HepG2 (cell line): Measurements from ENCODE around the gene GBP1. TPM values are rescaled to one million over a fixed set of nuclear protein-coding genes. Genes with fewer than 3 reads are reported as not detected.

Experiments used
- ATAC-seq: fragments of 200-7000 bp; cut with Tn5 transposase; 3 replicates; pipeline ENCODE4 v1.9.1; 2020; ENCODE audit warnings: mild to moderate bottlenecking, moderate library complexity
- BruUV-seq: library from RNA; stranded (reverse); fragments of 400-500 nt; replicated peaks from 2 replicates; lab custom pipeline; 2021; lab: Mats Ljungman, UMichigan
- CTCF ChIA-PET: fragments of 300-600 bp; formaldehyde crosslinking; extraction: SDS; loops from one replicate; lab custom pipeline; 2021; ENCODE audit warnings: low total read pairs, inconsistent platforms, low intra/inter-chr PET ratio; lab: Yijun Ruan, JAX
- POLR2A ChIA-PET: fragments of 350-600 bp; sonication (Branson Sonifier 250); formaldehyde crosslinking; loops from one replicate; lab custom pipeline; 2020; ENCODE audit warnings: antibody characterized with exemption, inconsistent platforms; lab: Yijun Ruan, JAX
- DNase-seq: peaks from one replicate; pipeline ENCODE4 v3.0.0-alpha.2; 2015; ENCODE audit warnings: low spot score
- FAIRE-seq: peaks from 3 replicates; lab custom pipeline; 2011; peaks lifted over from hg19 to GRCh38; lab: Jason Lieb, UNC
- H2AFZ ChIP-seq: one replicate; pipeline ENCODE4 v1.6.1; 2011; ENCODE audit warnings: low read length, inconsistent platforms
- H3K27ac ChIP-seq: fragments of 300-600 bp; 3 replicates; pipeline ENCODE4 v1.8.0; 2011; ENCODE audit warnings: mixed run types, mild to moderate bottlenecking, mixed read lengths, low read length, inconsistent platforms; ENCODE audit not compliant: insufficient read depth; ENCODE audit errors: extremely low read length
- H3K27me3 ChIP-seq, 2 experiments: fragments of 200-600 bp in 1 of 2; 2 replicates in 1 of 2; 3 replicates in 1 of 2; pipeline versions ENCODE4 v1.6.0 to v1.8.0; 2011; ENCODE audit warnings: low read length in 2 of 2, mild to moderate bottlenecking in 2 of 2, moderate library complexity in 2 of 2, inconsistent platforms in 1 of 2; ENCODE audit not compliant: insufficient read depth in 2 of 2, control insufficient read depth in 1 of 2
- H3K36me3 ChIP-seq, 2 experiments: fragments of 200-600 bp in 1 of 2; replicated peaks in 1 of 2; 2 replicates in 1 of 2; 3 replicates in 1 of 2; pipeline versions ENCODE4 v1.5.1 to v1.8.0; 2011; ENCODE audit warnings: low read length in 2 of 2, inconsistent platforms in 1 of 2; ENCODE audit not compliant: insufficient read depth in 2 of 2, control insufficient read depth in 1 of 2
- H3K4me1 ChIP-seq: 2 replicates; pipeline ENCODE4 v1.5.1; 2012; ENCODE audit warnings: low read length, inconsistent platforms; ENCODE audit not compliant: insufficient read depth
- H3K4me2 ChIP-seq: 2 replicates; pipeline ENCODE4 v1.6.0; 2011; ENCODE audit warnings: low read depth, low read length, inconsistent platforms
- H3K4me3 ChIP-seq, 3 experiments: fragments of 200-600 bp in 1 of 3; sonication (generic), shearing (Covaris generic) in 1 of 3; replicated peaks in 1 of 3; 2 replicates each; pipeline ENCODE4 v1.5.1; 2011 to 2016; ENCODE audit warnings: low read length in 3 of 3, inconsistent platforms in 2 of 3, low read depth in 2 of 3, mild to moderate bottlenecking in 2 of 3, control low read depth in 1 of 3, mixed read lengths in 1 of 3; ENCODE audit not compliant: insufficient read depth in 1 of 3
- H3K79me2 ChIP-seq: one replicate; pipeline ENCODE4 v1.6.1; 2011; ENCODE audit warnings: low read length, inconsistent platforms; ENCODE audit not compliant: insufficient read depth
- H3K9ac ChIP-seq: 2 replicates; pipeline ENCODE4 v1.6.0; 2011; ENCODE audit warnings: mild to moderate bottlenecking, low read depth, low read length, inconsistent platforms; ENCODE audit not compliant: insufficient read depth
- H3K9me3 ChIP-seq: 2 replicates; pipeline ENCODE4 v1.5.1; 2012; ENCODE audit warnings: mild to moderate bottlenecking, low read length
- H4K20me1 ChIP-seq: 2 replicates; pipeline ENCODE4 v1.6.0; 2011; ENCODE audit warnings: inconsistent platforms, mild to moderate bottlenecking, low read length, moderate library complexity; ENCODE audit not compliant: insufficient read depth
- DMAP1 ChIP-seq: IDR thresholded peaks from 2 replicates; pipeline ENCODE4 v1.6.1; 2016
- KLF15 ChIP-seq: sonication (generic); formaldehyde crosslinking; IDR thresholded peaks from 2 replicates; pipeline ENCODE4 v1.8.1; 2023; ENCODE audit warnings: borderline replicate concordance, mild to moderate bottlenecking, inconsistent platforms, missing genetic modification reagents, mixed read lengths
- MAFF ChIP-seq: IDR thresholded peaks from 2 replicates; pipeline ENCODE4 v1.6.1; 2011; ENCODE audit warnings: low read depth, low read length, improper control_type of control experiment
- MAFG ChIP-seq: sonication (generic); formaldehyde crosslinking; IDR thresholded peaks from 2 replicates; pipeline ENCODE4 v1.5.1; 2020; ENCODE audit warnings: mild to moderate bottlenecking, missing genetic modification reagents
- MAFK ChIP-seq, 2 experiments: IDR thresholded peaks in 1 of 2; conservative IDR thresholded peaks in 1 of 2; 2 replicates each; pipeline ENCODE4 v1.6.1; 2011; ENCODE audit warnings: improper control_type of control experiment in 2 of 2, low read length in 2 of 2
- MAZ ChIP-seq, 2 experiments: sonication (generic) in 1 of 2; formaldehyde crosslinking in 1 of 2; IDR thresholded peaks; 2 replicates each; pipeline versions ENCODE4 v1.5.0 to v1.6.1; 2012 to 2020; ENCODE audit warnings: low read depth in 2 of 2, mild to moderate bottlenecking in 2 of 2, borderline replicate concordance in 1 of 2, improper control_type of control experiment in 1 of 2, low read length in 1 of 2, missing genetic modification reagents in 1 of 2, moderate library complexity in 1 of 2
- MXD4 ChIP-seq: IDR thresholded peaks from 2 replicates; pipeline ENCODE4 v1.6.1; 2016; ENCODE audit warnings: mild to moderate bottlenecking, missing biosample characterization, missing genetic modification reagents
- NFKB2 ChIP-seq: sonication (generic); formaldehyde crosslinking; IDR thresholded peaks from 2 replicates; pipeline ENCODE4 v1.4.0; 2020; ENCODE audit warnings: missing genetic modification reagents, borderline replicate concordance
- PHF8 ChIP-seq: sonication (generic); formaldehyde crosslinking; IDR thresholded peaks from 2 replicates; pipeline ENCODE4 v1.5.0; 2020; ENCODE audit warnings: missing genetic modification reagents
- SALL2 ChIP-seq: sonication (generic); formaldehyde crosslinking; IDR thresholded peaks from 2 replicates; pipeline ENCODE4 v1.8.1; 2023; ENCODE audit warnings: mild to moderate bottlenecking, missing genetic modification reagents, inconsistent platforms
- SATB2 ChIP-seq: sonication (generic); formaldehyde crosslinking; IDR thresholded peaks from 2 replicates; pipeline ENCODE4 v1.5.0; 2020; ENCODE audit warnings: missing genetic modification reagents
- TOE1 ChIP-seq: sonication (generic); formaldehyde crosslinking; IDR thresholded peaks from 2 replicates; pipeline ENCODE4 v1.4.0; 2020; ENCODE audit warnings: mild to moderate bottlenecking, missing genetic modification reagents
- ZFP36L2 ChIP-seq: sonication (generic); formaldehyde crosslinking; IDR thresholded peaks from 2 replicates; pipeline ENCODE4 v1.4.0; 2020; ENCODE audit warnings: missing genetic modification reagents
- ZMYM2 ChIP-seq: sonication (generic); formaldehyde crosslinking; IDR thresholded peaks from 2 replicates; pipeline ENCODE4 v1.8.0; 2022; ENCODE audit warnings: mild to moderate bottlenecking, missing genetic modification reagents
- ZNF251 ChIP-seq: sonication (generic); formaldehyde crosslinking; IDR thresholded peaks from 2 replicates; pipeline ENCODE4 v1.9.0; 2021; ENCODE audit warnings: mild to moderate bottlenecking, missing genetic modification reagents
- ZNF557 ChIP-seq: sonication (generic); formaldehyde crosslinking; IDR thresholded peaks from 2 replicates; pipeline ENCODE4 v1.4.0; 2020; ENCODE audit warnings: missing genetic modification reagents
- WGBS: methylation state at CpG from one replicate; pipeline ENCODE4 v1.1.6; 2017; ENCODE audit warnings: low lambda C conversion rate; 5-methylcytosine and 5-hydroxymethylcytosine counted together
- in situ Hi-C: cut with HindIII; loops from 2 replicates; pipeline ENCODE4 v1.10.0; 2017; ENCODE audit warnings: low pct_unique_long_range_greater_than_20kb; ENCODE audit not compliant: extremely low pct_ligation_motif_present
- intact Hi-C: fragments of 100-400 bp; cut with micrococcal nuclease; formaldehyde crosslinking; loops from one replicate; pipeline ENCODE4 v1.10.0; 2022; ENCODE audit not compliant: unreplicated experiment
- polyA plus RNA-seq, 8 experiments: library from polyadenylated mRNA; depleted of rRNA in 3 of 8; stranded (reverse) in 7 of 8; unstranded in 1 of 8; fragments of >200 nt; fragmentation: Illumina TruSeq in 4 of 8; extraction: Trizol in 4 of 8; gene quantifications; 2 replicates each; pipeline versions ENCODE4 v1.2.1 to v1.2.3, GENCODE V29; 2011 to 2016; ENCODE audit warnings: low read depth in 4 of 8, missing spikeins in 1 of 8, mixed read lengths in 1 of 8; ENCODE audit not compliant: insufficient read depth in 1 of 8
- total RNA-seq, 5 experiments: library from RNA; depleted of rRNA; stranded (reverse); fragments of >200 nt; fragmentation: Illumina TruSeq; extraction: Trizol; gene quantifications; 2 replicates each; pipeline ENCODE4 v1.2.3, GENCODE V29; 2016; ENCODE audit warnings: low read depth in 1 of 5
- TF ChIP-seq, protein P1 (sequence below): sonication (generic); formaldehyde crosslinking; IDR thresholded peaks from 2 replicates; pipeline ENCODE4 v1.8.0; 2022; ENCODE audit warnings: mild to moderate bottlenecking, missing genetic modification reagents, moderate library complexity
- TF ChIP-seq, protein P2 (sequence below): sonication (generic); formaldehyde crosslinking; IDR thresholded peaks from 2 replicates; pipeline ENCODE4 v1.4.0; 2020; ENCODE audit warnings: mild to moderate bottlenecking, missing genetic modification reagents

GBP1 gene
- total and polyA plus RNA-seq, 2 of the 13 experiments (the other 11 are each of a cell fraction or from before 2014, with no cell fraction given): 0.62 to 2.3 TPM

DNA sequence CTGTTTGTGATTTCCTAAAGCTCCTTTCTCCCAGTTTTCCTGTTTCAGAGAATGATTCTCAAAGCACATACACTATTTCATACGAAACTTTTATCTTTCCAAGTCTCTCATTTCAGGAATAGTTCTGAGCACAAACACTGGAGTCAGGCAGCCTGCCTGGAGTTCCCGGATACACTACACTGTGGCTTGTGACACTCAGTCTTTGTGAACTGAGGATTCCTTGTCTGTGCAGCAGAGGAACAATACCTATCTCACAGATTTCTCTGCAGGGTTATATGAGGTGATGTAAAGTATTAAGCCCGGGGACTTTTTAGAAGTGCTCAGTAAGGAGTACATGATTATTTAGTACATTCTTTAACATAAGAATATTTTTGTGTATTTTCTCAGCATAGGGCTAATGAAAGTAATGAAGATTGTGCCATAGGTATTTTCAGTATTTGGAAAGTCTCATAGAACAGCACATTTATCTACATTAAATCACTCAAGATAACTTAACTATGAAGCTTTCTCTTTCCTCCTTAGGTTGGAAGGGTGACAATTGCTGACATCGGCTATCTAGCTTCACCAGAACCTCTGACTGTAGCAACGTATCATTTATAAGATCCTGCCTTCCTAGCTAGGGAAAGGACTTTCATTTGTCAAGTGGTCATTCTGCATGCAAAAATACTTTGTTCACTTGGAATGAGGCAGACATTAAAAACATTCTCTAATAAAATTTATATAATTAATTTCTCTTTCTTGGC is 48.0 kb upstream of the GBP1 start:
- ATAC-seq (no peak), FAIRE-seq (no peak), DNase-seq (no peak)
- Histone ChIP-seq H3K9me3 (no peaks in the 10 kb centered on the region), H3K36me3 (no peaks in the 10 kb centered on the region), H3K4me3 (no peak overlapping the region), H3K27me3 (no peaks in the 10 kb centered on the region), H3K27ac (no peak overlapping the region), H3K4me2 (no peak overlapping the region), H4K20me1 (no peaks in the 10 kb centered on the region), H3K79me2 (no peaks in the 10 kb centered on the region), H2AFZ (no peak overlapping the region), H3K4me1 (no peaks in the 10 kb centered on the region), H3K9ac (no peak overlapping the region)
- CTCF ChIA-PET: no interaction called here
- WGBS: 72% methylated on average over 5 of the region's 5 CpGs
- in situ Hi-C loops (no loop called here), intact Hi-C loops (no loop called here)
- TF ChIP-seq ZNF557 (CRISPR knock-in tag) (no peak), ZMYM2 (no peak), MAFK (conservative IDR thresholded peaks at IDR 0.05 in 1 of 2, IDR thresholded peaks at IDR 0.05 in 1 of 2; ENCODE audit: low read length in 2 of 2) (peak; percentile 79 to 92), MAFF (peak; percentile 83), ZFP36L2 (CRISPR knock-in tag) (no peak), MAFG (no peak), MXD4 (no peak)
- BruUV-seq: no TSS peak
- POLR2A ChIA-PET: no interaction called here

DNA sequence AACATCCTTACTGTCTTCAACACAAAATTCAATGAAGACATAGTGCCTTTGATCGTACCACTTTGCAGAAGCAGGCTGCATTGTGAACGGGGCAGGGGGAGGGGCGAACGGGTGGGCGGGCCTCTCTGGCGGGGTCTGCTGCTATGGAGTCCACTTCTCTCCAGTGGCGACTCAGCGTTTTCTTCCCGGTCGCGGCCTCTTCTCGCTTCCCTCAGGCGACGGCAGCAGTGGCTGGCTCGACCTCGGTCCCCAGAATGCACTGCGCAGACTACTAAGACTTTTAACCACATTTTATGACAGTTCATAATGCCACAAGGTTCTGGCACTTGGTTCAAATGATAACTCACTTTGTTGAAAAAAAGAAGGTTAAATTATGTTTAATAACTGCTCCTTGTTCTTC is 39.7 kb upstream of the GBP1 start:
- Histone ChIP-seq H3K9me3 (no peaks in the 10 kb centered on the region), H2AFZ (no peak overlapping the region), H3K4me2 (no peak overlapping the region), H3K4me1 (no peaks in the 10 kb centered on the region), H3K9ac (no peak overlapping the region), H3K36me3 (no peaks in the 10 kb centered on the region), H4K20me1 (no peaks in the 10 kb centered on the region), H3K79me2 (no peaks in the 10 kb centered on the region), H3K27ac (no peak overlapping the region), H3K4me3 (no peak overlapping the region), H3K27me3 (no peaks in the 10 kb centered on the region)
- no peak for FAIRE-seq
- intact Hi-C loops: no loop called here
- DNase-seq: no peak
- ATAC-seq: no peak
- CTCF ChIA-PET: no interaction called here
- in situ Hi-C loops: no loop called here
- 81% methylated on average over 17 of the region's 17 CpGs for WGBS
- POLR2A ChIA-PET: no interaction called here
- no TSS peak for BruUV-seq
- TF ChIP-seq, protein P1, sequence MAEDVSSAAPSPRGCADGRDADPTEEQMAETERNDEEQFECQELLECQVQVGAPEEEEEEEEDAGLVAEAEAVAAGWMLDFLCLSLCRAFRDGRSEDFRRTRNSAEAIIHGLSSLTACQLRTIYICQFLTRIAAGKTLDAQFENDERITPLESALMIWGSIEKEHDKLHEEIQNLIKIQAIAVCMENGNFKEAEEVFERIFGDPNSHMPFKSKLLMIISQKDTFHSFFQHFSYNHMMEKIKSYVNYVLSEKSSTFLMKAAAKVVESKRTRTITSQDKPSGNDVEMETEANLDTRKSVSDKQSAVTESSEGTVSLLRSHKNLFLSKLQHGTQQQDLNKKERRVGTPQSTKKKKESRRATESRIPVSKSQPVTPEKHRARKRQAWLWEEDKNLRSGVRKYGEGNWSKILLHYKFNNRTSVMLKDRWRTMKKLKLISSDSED (CRISPR knock-in tag): no peak
- TF ChIP-seq SATB2 (CRISPR knock-in tag) (no peak), TOE1 (CRISPR knock-in tag) (no peak), PHF8 (CRISPR knock-in tag) (no peak), KLF15 (CRISPR knock-in tag) (no peak), SALL2 (CRISPR knock-in tag) (no peak), NFKB2 (no peak), MAZ (IDR thresholded peaks at IDR 0.05; ENCODE audit: borderline replicate concordance, low read depth, low read length) (no peak), MAZ (CRISPR knock-in tag; IDR thresholded peaks at IDR 0.05; ENCODE audit: low read depth) (no peak), DMAP1 (CRISPR knock-in tag) (no peak), ZNF251 (CRISPR knock-in tag) (no peak)
- TF ChIP-seq, protein P2, sequence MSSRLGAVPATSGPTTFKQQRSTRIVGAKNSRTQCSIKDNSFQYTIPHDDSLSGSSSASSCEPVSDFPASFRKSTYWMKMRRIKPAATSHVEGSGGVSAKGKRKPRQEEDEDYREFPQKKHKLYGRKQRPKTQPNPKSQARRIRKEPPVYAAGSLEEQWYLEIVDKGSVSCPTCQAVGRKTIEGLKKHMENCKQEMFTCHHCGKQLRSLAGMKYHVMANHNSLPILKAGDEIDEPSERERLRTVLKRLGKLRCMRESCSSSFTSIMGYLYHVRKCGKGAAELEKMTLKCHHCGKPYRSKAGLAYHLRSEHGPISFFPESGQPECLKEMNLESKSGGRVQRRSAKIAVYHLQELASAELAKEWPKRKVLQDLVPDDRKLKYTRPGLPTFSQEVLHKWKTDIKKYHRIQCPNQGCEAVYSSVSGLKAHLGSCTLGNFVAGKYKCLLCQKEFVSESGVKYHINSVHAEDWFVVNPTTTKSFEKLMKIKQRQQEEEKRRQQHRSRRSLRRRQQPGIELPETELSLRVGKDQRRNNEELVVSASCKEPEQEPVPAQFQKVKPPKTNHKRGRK (CRISPR knock-in tag): no peak
